Epithelial cell of esophagus (primary cell): ENCODE measurements around the gene SLC35G6.

Source experiments
- DNase-seq: peaks from one replicate; pipeline ENCODE4 v3.0.0; 2010; ENCODE audit warnings: low read depth
- H3K4me3 ChIP-seq: 2 replicates; pipeline ENCODE4 v1.5.1; 2011; ENCODE audit warnings: mild to moderate bottlenecking, low read length, control low read depth
- TF ChIP-seq, protein P1 (sequence below): IDR thresholded peaks from 2 replicates; pipeline ENCODE4 v1.5.1; 2011; ENCODE audit warnings: low read depth, mild to moderate bottlenecking, low read length, control low read depth, inconsistent platforms; ENCODE audit not compliant: insufficient read depth; ENCODE audit errors: missing control alignments

The SLC35G6 gene

DNA sequence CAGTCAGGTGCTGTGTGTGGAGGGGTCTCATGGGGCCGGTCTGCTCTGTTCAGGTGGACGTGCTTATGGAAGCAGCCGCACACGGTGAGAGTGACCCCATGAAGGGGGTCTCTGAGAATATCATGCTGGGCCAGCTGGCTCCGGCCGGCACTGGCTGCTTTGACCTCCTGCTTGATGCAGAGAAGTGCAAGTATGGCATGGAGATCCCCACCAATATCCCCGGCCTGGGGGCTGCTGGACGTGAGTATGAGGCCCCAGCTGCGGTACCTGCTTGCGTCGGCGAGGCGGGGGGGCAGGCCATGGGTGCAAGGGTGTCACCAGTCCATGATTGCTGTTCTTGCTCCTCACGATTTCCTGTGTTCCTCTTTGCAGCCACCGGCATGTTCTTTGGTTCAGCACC lies 30.9 kb downstream of the SLC35G6 start:
- H3K4me3 ChIP-seq: no peak overlapping the region
- no peak for DNase-seq
- TF ChIP-seq, protein P1, sequence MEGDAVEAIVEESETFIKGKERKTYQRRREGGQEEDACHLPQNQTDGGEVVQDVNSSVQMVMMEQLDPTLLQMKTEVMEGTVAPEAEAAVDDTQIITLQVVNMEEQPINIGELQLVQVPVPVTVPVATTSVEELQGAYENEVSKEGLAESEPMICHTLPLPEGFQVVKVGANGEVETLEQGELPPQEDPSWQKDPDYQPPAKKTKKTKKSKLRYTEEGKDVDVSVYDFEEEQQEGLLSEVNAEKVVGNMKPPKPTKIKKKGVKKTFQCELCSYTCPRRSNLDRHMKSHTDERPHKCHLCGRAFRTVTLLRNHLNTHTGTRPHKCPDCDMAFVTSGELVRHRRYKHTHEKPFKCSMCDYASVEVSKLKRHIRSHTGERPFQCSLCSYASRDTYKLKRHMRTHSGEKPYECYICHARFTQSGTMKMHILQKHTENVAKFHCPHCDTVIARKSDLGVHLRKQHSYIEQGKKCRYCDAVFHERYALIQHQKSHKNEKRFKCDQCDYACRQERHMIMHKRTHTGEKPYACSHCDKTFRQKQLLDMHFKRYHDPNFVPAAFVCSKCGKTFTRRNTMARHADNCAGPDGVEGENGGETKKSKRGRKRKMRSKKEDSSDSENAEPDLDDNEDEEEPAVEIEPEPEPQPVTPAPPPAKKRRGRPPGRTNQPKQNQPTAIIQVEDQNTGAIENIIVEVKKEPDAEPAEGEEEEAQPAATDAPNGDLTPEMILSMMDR: no peak

DNA sequence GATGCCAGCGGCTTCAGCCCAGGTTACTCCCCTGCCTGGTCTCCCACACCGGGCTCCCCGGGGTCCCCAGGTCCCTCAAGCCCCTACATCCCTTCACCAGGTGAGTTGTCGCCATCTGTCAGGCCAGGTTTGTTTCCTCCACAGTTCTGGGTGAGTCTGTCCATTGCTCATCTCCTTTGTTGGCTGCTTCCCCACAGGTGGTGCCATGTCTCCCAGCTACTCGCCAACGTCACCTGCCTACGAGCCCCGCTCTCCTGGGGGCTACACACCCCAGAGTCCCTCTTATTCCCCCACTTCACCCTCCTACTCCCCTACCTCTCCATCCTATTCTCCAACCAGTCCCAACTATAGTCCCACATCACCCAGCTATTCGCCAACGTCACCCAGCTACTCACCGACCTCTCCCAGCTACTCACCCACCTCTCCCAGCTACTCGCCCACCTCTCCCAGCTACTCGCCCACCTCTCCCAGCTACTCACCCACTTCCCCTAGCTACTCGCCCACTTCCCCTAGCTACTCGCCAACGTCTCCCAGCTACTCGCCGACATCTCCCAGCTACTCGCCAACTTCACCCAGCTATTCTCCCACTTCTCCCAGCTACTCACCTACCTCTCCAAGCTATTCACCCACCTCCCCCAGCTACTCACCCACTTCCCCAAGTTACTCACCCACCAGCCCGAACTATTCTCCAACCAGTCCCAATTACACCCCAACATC lies 31.7 kb downstream of the SLC35G6 start:
- TF ChIP-seq, protein P1: no peak
- DNase-seq: no peak
- H3K4me3 ChIP-seq: no peak overlapping the region

DNA sequence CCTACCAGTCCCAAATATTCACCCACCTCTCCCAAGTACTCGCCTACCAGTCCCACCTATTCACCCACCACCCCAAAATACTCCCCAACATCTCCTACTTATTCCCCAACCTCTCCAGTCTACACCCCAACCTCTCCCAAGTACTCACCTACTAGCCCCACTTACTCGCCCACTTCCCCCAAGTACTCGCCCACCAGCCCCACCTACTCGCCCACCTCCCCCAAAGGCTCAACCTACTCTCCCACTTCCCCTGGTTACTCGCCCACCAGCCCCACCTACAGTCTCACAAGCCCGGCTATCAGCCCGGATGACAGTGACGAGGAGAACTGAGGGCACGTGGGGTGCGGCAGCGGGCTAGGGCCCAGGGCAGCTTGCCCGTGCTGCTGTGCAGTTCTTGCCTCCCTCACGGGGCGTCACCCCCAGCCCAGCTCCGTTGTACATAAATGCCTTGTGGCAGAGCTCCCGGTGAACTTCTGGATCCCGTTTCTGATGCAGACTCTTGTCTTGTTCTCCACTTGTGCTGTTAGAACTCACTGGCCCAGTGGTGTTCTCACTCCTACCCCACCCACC lies 32.7 kb downstream of the SLC35G6 start:
- TF ChIP-seq, protein P1: no peak
- no peak for DNase-seq
- no peak overlapping the region for H3K4me3 ChIP-seq

DNA sequence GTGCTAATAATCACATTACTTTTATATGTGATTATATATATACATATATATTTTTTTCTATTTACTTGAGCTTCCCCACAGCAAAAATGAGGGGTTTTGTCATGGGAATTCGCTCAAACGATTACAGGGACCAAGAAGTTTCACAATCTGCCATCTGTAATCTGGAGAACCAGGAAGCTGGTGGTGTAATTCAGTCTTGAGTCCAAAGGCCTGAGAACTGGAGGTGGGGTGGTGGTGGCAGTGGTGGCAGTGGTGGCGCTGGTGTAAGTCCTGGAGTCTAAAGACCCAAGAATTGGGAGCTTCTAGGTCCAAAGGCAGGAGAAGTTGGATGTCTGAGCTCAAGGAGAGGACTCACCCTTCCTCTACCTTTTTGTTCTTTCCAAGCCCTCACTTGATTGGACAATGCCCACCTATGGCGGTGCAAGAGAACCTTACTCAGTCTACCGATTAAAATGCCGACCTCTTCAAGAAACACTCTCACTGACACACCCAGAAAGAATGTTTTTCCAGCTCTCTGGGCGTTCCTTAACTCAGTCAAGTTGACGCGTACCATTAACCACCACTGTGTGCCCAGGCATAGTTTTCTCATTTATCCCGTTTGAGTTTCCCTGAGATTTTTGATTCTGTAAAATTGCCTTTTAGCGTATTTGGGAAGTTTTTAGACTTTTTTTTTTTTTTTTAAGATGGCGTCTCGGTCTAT lies 34.8 kb downstream of the SLC35G6 start:
- H3K4me3 ChIP-seq: no peak overlapping the region
- no peak for DNase-seq
- TF ChIP-seq, protein P1: no peak

DNA sequence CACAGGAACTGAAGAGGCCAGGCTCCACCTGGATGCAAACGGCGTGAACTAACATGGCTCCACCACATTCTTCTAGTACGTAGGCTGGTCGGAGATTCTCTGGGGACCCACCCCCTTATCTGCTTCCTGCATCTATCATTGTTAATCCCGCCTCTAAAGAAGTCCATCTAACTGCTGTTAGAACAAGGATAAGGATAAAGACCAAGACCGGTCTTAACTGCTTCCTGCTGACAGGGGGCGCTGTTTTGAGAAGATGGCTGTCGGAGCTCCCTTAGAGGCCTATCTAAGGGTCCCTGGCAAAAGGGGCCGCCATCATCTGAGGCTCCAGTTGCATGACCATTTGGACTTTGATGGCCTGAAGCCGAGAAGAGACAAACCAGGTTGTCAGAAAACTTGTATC lies 41.8 kb downstream of the SLC35G6 start:
- TF ChIP-seq, protein P1: peak; percentile 24
- DNase-seq: no peak

DNA sequence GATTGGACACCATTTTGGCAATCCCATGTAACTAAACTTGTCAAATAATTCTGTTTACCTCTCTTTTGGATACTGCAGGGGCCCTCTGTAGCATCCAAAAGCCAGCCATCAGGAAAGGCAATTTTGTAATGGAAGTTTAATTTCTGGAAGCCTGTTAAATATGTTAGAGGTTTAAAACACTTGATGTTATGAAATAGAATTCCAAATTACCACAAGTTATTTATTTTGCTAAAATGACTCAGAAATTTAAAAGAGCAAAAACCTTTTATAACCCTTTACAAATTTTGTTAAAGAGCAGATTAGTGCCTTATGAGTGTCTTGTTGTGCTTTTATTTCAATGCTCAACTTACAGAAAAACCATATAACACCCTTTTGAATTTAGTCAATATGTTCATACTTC lies 47.6 kb downstream of the SLC35G6 start:
- TF ChIP-seq, protein P1: no peak
- DNase-seq: no peak
- no peak overlapping the region for H3K4me3 ChIP-seq

More for the DNA sequence above, 41.8 kb downstream of the SLC35G6 start:
- no peak overlapping the region for H3K4me3 ChIP-seq
